CD14-positive monocyte (primary cell): ENCODE measurements around the gene SLC25A39. TPM values are rescaled to one million over a fixed set of nuclear protein-coding genes. Genes with fewer than 3 reads are reported as not detected.

Source experiments
- DNase-seq, 3 donors: peaks; one replicate each; pipeline ENCODE4 v3.0.0-alpha.2; 2011 to 2022
- H2AFZ ChIP-seq: 2 replicates; pipeline ENCODE4 v1.6.0; 2012; ENCODE audit warnings: mild to moderate bottlenecking, low read depth, low read length, inconsistent platforms; ENCODE audit not compliant: insufficient read depth, poor library complexity, severe bottlenecking
- H3K27ac ChIP-seq, 2 donors: 1 replicate in 1 of 2; 2 replicates in 1 of 2; pipeline ENCODE4 v1.5.1; 2012 to 2013; ENCODE audit warnings: low read length in 2 of 2, control low read depth in 1 of 2, inconsistent platforms in 1 of 2, low read depth in 1 of 2, mild to moderate bottlenecking in 1 of 2
- H3K27me3 ChIP-seq, 2 donors: one replicate each; pipeline versions ENCODE4 v1.6.0 to v1.6.1; 2011 to 2013; ENCODE audit warnings: low read length in 2 of 2; ENCODE audit not compliant: control insufficient read depth in 2 of 2, insufficient read depth in 2 of 2
- H3K36me3 ChIP-seq, 2 donors: replicated peaks in 1 of 2; 1 replicate in 1 of 2; 2 replicates in 1 of 2; pipeline versions ENCODE4 v1.5.1 to v1.6.1; 2012 to 2013; ENCODE audit warnings: low read length in 2 of 2, control low read depth in 1 of 2, inconsistent platforms in 1 of 2, mild to moderate bottlenecking in 1 of 2; ENCODE audit not compliant: insufficient read depth in 2 of 2, control insufficient read depth in 1 of 2
- H3K4me1 ChIP-seq, 2 donors: 1 replicate in 1 of 2; 2 replicates in 1 of 2; pipeline versions ENCODE4 v1.5.1 to v1.6.1; 2012 to 2013; ENCODE audit warnings: low read length in 2 of 2, control low read depth in 1 of 2, inconsistent platforms in 1 of 2, mild to moderate bottlenecking in 1 of 2, moderate library complexity in 1 of 2; ENCODE audit not compliant: insufficient read depth in 2 of 2, control insufficient read depth in 1 of 2
- H3K4me2 ChIP-seq: replicated peaks from 2 replicates; pipeline ENCODE3; 2012; ENCODE audit warnings: low read length, moderate library complexity, mild to moderate bottlenecking; ENCODE audit not compliant: poor library complexity, severe bottlenecking; ENCODE audit errors: extremely low read depth
- H3K4me3 ChIP-seq, 3 experiments: fragments of 200-600 bp in 1 of 3; sonication (generic) in 1 of 3; replicated peaks in 1 of 3; 1 replicate in 2 of 3; 2 replicates in 1 of 3; pipeline ENCODE4 v1.5.1; 2011 to 2013; ENCODE audit warnings: low read length in 3 of 3, mild to moderate bottlenecking in 3 of 3, control low read depth in 2 of 3, low read depth in 2 of 3, inconsistent platforms in 1 of 3, moderate library complexity in 1 of 3
- H3K79me2 ChIP-seq: 2 replicates; pipeline ENCODE4 v1.6.0; 2012; ENCODE audit warnings: mild to moderate bottlenecking, control low read depth, inconsistent platforms, low read length, moderate library complexity; ENCODE audit not compliant: insufficient read depth
- H3K9ac ChIP-seq: 2 replicates; pipeline ENCODE4 v1.6.0; 2017; ENCODE audit warnings: low read length, mild to moderate bottlenecking; ENCODE audit not compliant: insufficient read depth, poor library complexity, severe bottlenecking
- H3K9me3 ChIP-seq, 2 donors: replicated peaks in 1 of 2; 1 replicate in 1 of 2; 2 replicates in 1 of 2; pipeline versions ENCODE4 v1.5.1 to v1.6.1; 2012 to 2013; ENCODE audit warnings: low read length in 2 of 2, control low read depth in 1 of 2; ENCODE audit not compliant: control insufficient read depth in 1 of 2, insufficient read depth in 1 of 2
- H4K20me1 ChIP-seq: 2 replicates; pipeline ENCODE4 v1.6.0; 2012; ENCODE audit warnings: mild to moderate bottlenecking, low read length, control low read depth, moderate library complexity; ENCODE audit not compliant: insufficient read depth
- H3K27ac Mint-ChIP-seq, 7 donors: one replicate each; pipeline ENCODE4 v1.8.0; 2020; ENCODE audit warnings: mild to moderate bottlenecking in 7 of 7, mixed read lengths in 7 of 7, moderate library complexity in 6 of 7, inconsistent platforms in 2 of 7
- H3K27me3 Mint-ChIP-seq, 3 donors: one replicate each; pipeline ENCODE4 v1.8.0; 2021 to 2022; ENCODE audit warnings: low read depth in 3 of 3, mild to moderate bottlenecking in 3 of 3, mixed read lengths in 3 of 3, moderate library complexity in 3 of 3, inconsistent platforms in 1 of 3
- H3K36me3 Mint-ChIP-seq, 2 donors: one replicate each; pipeline ENCODE4 v1.8.0; 2020; ENCODE audit warnings: mixed read lengths in 2 of 2, inconsistent platforms in 1 of 2, mild to moderate bottlenecking in 1 of 2
- H3K4me1 Mint-ChIP-seq: one replicate; pipeline ENCODE4 v1.8.0; 2020; ENCODE audit warnings: mild to moderate bottlenecking, mixed read lengths
- H3K4me3 Mint-ChIP-seq, 2 donors: one replicate each; pipeline ENCODE4 v1.8.0; 2020; ENCODE audit warnings: mild to moderate bottlenecking in 2 of 2, mixed read lengths in 2 of 2, moderate library complexity in 1 of 2
- H3K9me3 Mint-ChIP-seq, 7 donors: one replicate each; pipeline ENCODE4 v1.8.0; 2020 to 2022; ENCODE audit warnings: mixed read lengths in 7 of 7, mild to moderate bottlenecking in 6 of 7, moderate library complexity in 6 of 7, inconsistent platforms in 2 of 7
- WGBS: methylation state at CpG from one replicate; pipeline ENCODE4 v1.1.5; 2013; ENCODE audit warnings: missing lambda C conversion rate; ENCODE audit not compliant: insufficient coverage; 5-methylcytosine and 5-hydroxymethylcytosine counted together
- intact Hi-C, 2 donors: fragments of 100-400 bp; cut with micrococcal nuclease; formaldehyde crosslinking; loops; one replicate each; pipeline versions ENCODE4 v1.15.0 to v1.15.1; 2023
- polyA plus RNA-seq, 3 donors: library from polyadenylated mRNA; depleted of rRNA in 1 of 3; unstranded in 2 of 3; stranded (reverse) in 1 of 3; fragments of 300-500 nt in 2 of 3; fragments of >200 nt in 1 of 3; fragmentation: Illumina TruSeq in 2 of 3; gene quantifications; 1 replicate in 2 of 3; 2 replicates in 1 of 3; pipeline ENCODE4 v1.2.3, GENCODE V29; 2012 to 2021
- TF ChIP-seq, protein P1 (sequence below): fragments of 200-600 bp; IDR thresholded peaks from one replicate; pipeline ENCODE4 v1.8.0; 2022; ENCODE audit warnings: antibody characterized with exemption, mild to moderate bottlenecking

SLC25A39 gene
- polyA plus RNA-seq, 3 donors, result 64.0 to 74.8 (median 64.5) TPM

GRCh38 chr17:44335564-44335963 lies 10.9 kb upstream of the SLC25A39 start:
- no peak overlapping the region for H3K4me3 Mint-ChIP-seq
- H3K27ac Mint-ChIP-seq, result peak overlapping the region in 5 of 7 donors; percentile 18 to 98 (median 60)
- no peak overlapping the region for H3K4me2 ChIP-seq
- whole genome bisulfite sequencing, result 0% methylated on average over 1 of the region's 3 CpGs
- intact Hi-C loops, result no loop called here
- H4K20me1 ChIP-seq, result no peaks in the 10 kb centered on the region
- H3K36me3 ChIP-seq, result no peaks in the 10 kb centered on the region
- H3K9ac ChIP-seq, result no peak overlapping the region
- peaks cover 0 to 4% of the 10 kb centered on the region in 2 donors for H3K36me3 Mint-ChIP-seq
- H3K4me1 ChIP-seq, result peaks cover 78 to 85% of the 10 kb centered on the region in 2 donors
- peaks cover 0 to 9% (median 7%) of the 10 kb centered on the region in 7 donors for H3K9me3 Mint-ChIP-seq
- peaks cover 0 to 3% of the 10 kb centered on the region in 2 donors for H3K9me3 ChIP-seq
- peaks cover 72% of the 10 kb centered on the region for H3K4me1 Mint-ChIP-seq
- TF ChIP-seq, protein P1, sequence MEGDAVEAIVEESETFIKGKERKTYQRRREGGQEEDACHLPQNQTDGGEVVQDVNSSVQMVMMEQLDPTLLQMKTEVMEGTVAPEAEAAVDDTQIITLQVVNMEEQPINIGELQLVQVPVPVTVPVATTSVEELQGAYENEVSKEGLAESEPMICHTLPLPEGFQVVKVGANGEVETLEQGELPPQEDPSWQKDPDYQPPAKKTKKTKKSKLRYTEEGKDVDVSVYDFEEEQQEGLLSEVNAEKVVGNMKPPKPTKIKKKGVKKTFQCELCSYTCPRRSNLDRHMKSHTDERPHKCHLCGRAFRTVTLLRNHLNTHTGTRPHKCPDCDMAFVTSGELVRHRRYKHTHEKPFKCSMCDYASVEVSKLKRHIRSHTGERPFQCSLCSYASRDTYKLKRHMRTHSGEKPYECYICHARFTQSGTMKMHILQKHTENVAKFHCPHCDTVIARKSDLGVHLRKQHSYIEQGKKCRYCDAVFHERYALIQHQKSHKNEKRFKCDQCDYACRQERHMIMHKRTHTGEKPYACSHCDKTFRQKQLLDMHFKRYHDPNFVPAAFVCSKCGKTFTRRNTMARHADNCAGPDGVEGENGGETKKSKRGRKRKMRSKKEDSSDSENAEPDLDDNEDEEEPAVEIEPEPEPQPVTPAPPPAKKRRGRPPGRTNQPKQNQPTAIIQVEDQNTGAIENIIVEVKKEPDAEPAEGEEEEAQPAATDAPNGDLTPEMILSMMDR, result no peak
- H3K79me2 ChIP-seq, result peaks cover 3% of the 10 kb centered on the region
- H3K4me3 ChIP-seq, result no peak overlapping the region
- H3K27me3 ChIP-seq, result no peaks in the 10 kb centered on the region
- DNase-seq, result peak in 1 of 3 donors; percentile 36
- peaks cover 0 to 2% (median 0%) of the 10 kb centered on the region in 3 donors for H3K27me3 Mint-ChIP-seq
- H2AFZ ChIP-seq, result no peak overlapping the region
- peak overlapping the region in 1 of 2 donors; percentile 36 for H3K27ac ChIP-seq

DNA sequence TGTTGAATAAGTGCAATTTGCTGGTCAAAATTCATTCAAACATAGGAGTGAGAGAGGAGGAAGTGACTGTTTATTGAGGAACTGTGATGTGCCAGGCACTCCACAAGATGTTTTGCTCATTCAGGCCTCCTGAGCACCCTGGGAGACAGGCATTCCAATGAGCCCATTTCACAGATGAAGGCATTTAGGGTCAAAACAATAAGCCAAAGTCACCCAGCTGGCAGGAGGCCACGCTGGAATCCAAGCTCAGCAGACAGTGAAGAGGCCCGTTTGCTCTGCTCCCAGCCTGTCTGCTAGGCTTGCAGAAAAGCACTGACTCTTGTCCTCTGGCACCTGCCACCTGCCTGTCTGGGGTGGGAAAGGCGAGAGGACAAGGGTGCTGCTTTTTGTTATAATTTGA lies 10.1 kb upstream of the SLC25A39 start:
- H3K9ac ChIP-seq, result no peak overlapping the region
- Mint-ChIP-seq H3K4me1 (peaks cover 65% of the 10 kb centered on the region), H3K27ac (peak overlapping the region; percentile 85 to 98 (median 95)), H3K4me3 (peak overlapping the region in 1 of 2 donors; percentile 31), H3K27me3 (peaks cover 0 to 2% (median 0%) of the 10 kb centered on the region in 3 donors), H3K36me3 (no peaks in the 10 kb centered on the region), H3K9me3 (peaks cover 0 to 4% (median under 1%) of the 10 kb centered on the region in 7 donors)
- intact Hi-C loops, result no loop called here
- no peaks in the 10 kb centered on the region for H3K27me3 ChIP-seq
- TF ChIP-seq, protein P1, result no peak
- peaks cover 3% of the 10 kb centered on the region for H3K79me2 ChIP-seq
- peaks cover 71 to 76% of the 10 kb centered on the region in 2 donors for H3K4me1 ChIP-seq
- H3K36me3 ChIP-seq, result no peaks in the 10 kb centered on the region
- H2AFZ ChIP-seq, result no peak overlapping the region
- no peaks in the 10 kb centered on the region for H4K20me1 ChIP-seq
- 71% methylated on average over 3 of the region's 3 CpGs for WGBS
- peak; percentile 44 to 76 (median 55) for DNase-seq
- H3K4me3 ChIP-seq, result peak overlapping the region in 1 of 3 experiments; percentile 51
- peak overlapping the region; percentile 69 to 86 for H3K27ac ChIP-seq
- H3K4me2 ChIP-seq, result peak overlapping the region; percentile 47
- H3K9me3 ChIP-seq, result no peaks in the 10 kb centered on the region
